Adrenal gland (tissue), 5 donors: Measurements from ENCODE around the gene ZNF626.

Experiments
- POLR2A ChIP-seq, 2 donors: fragments of 450-650 bp; IDR thresholded peaks; one replicate each; pipeline ENCODE4 v1.6.1; 2017; ENCODE audit warnings: antibody characterized with exemption in 2 of 2, mild to moderate bottlenecking in 2 of 2, moderate library complexity in 1 of 2
- TF ChIP-seq, protein P1 (sequence below), 6 experiments: fragments of 450-650 bp in 4 of 6; fragments of 200-600 bp in 2 of 6; sonication (generic) in 1 of 6; IDR thresholded peaks; 1 replicate in 5 of 6; 2 replicates in 1 of 6; pipeline versions ENCODE4 v1.5.1 to v1.8.0; 2016 to 2021; ENCODE audit warnings: antibody characterized with exemption in 6 of 6, mild to moderate bottlenecking in 2 of 6, moderate library complexity in 1 of 6
- donor health status: DM: no; HTN: no; CAD: no.

DNA sequence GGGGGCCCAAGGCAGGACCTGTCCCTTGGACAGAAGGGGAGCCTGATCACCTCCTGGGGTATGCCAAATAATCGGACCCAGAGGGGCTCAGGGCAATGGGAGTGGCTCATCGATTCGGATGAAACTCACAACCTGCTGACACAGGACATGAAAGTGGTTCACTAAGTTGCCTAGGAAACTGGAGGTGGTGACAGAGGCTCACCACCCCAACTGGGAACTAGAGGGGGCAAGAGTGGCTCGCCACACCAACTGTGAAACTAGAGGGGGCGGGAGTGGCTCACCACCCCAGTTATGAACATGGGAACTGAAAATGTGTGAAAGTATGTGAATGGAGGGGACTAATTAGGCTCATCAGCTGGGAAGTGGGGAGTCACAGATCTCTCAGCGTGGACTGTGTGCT lies 49.5 kb downstream of the ZNF626 start:
- TF ChIP-seq, protein P1, sequence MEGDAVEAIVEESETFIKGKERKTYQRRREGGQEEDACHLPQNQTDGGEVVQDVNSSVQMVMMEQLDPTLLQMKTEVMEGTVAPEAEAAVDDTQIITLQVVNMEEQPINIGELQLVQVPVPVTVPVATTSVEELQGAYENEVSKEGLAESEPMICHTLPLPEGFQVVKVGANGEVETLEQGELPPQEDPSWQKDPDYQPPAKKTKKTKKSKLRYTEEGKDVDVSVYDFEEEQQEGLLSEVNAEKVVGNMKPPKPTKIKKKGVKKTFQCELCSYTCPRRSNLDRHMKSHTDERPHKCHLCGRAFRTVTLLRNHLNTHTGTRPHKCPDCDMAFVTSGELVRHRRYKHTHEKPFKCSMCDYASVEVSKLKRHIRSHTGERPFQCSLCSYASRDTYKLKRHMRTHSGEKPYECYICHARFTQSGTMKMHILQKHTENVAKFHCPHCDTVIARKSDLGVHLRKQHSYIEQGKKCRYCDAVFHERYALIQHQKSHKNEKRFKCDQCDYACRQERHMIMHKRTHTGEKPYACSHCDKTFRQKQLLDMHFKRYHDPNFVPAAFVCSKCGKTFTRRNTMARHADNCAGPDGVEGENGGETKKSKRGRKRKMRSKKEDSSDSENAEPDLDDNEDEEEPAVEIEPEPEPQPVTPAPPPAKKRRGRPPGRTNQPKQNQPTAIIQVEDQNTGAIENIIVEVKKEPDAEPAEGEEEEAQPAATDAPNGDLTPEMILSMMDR (IDR thresholded peaks at IDR 0.05), result no peak
- no peak for TF ChIP-seq POLR2A (IDR thresholded peaks at IDR 0.05)
